GM12873 (cell line): ENCODE data around the gene MYLK4.

Source experiments
- CTCF ChIP-seq: IDR thresholded peaks from 2 replicates; pipeline ENCODE4 v1.5.1; 2012; ENCODE audit warnings: low read depth, mild to moderate bottlenecking, moderate library complexity, low read length, control low read depth; ENCODE audit not compliant: insufficient read depth; ENCODE audit errors: missing control alignments

Gene MYLK4

GRCh38 chr6:2633736-2634135 lies 117.0 kb downstream of the MYLK4 start:
- TF ChIP-seq CTCF = no peak

GRCh38 chr6:2632976-2633584 lies 117.6 kb downstream of the MYLK4 start:
- TF ChIP-seq CTCF = no peak

GRCh38 chr6:2632368-2632767 lies 118.4 kb downstream of the MYLK4 start:
- no peak for TF ChIP-seq CTCF

GRCh38 chr6:2630891-2631571 lies 119.7 kb downstream of the MYLK4 start:
- TF ChIP-seq CTCF = no peak

GRCh38 chr6:2630359-2630758 lies 120.4 kb downstream of the MYLK4 start:
- no peak for TF ChIP-seq CTCF

- no peak for TF ChIP-seq CTCF
These were observed 124.3 kb downstream of the MYLK4 start for GRCh38 chr6:2626401-2626800.

GRCh38 chr6:2625581-2625980 lies 125.1 kb downstream of the MYLK4 start:
- TF ChIP-seq CTCF = no peak
